ENCODE measurements around the gene GJD4.

Gene GJD4

DNA sequence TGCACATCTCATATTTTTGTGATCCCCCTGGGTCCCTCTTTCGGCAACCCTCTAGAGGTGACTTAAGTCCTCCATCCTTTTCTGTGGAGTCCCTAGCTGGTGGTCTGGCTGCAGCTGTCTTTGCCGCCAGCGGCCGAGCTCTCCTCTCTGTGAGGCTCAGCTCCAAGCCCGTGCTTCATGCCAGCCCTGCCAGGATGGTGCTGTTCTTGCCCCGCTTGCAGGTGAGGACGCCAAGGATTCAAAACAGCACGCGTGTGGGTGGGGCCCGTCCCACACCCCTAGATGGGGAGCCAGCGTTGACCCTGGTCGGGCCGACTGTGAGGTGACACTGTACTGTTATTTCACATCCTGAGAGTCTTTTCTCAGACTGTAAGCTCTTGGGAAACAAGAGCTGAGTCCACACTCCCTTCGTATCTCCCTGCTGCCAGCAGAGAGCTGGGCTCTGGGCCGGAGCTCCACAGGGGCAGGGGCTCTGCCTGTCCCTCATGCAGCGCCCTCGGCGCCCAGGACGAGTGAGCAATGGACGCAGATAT is 36.6 kb upstream of the GJD4 start:
- H3K4me1 ChIP-seq (ENCODE audit: insufficient read depth, low read length, poor library complexity, severe bottlenecking), result peaks cover 12% of the 10 kb centered on the region
- peaks cover 47% of the 10 kb centered on the region; the same call in 1 of the 2 replicates for H3K36me3 ChIP-seq (ENCODE audit: insufficient read depth, low read length)
- no peaks in the 10 kb centered on the region for H3K79me2 ChIP-seq (ENCODE audit: insufficient read depth, low read length)
- H3K4me2 ChIP-seq (ENCODE audit: low read depth, low read length, poor library complexity, severe bottlenecking), result no peak overlapping the region
- no peak overlapping the region for H3K4me3 ChIP-seq (ENCODE audit: low read length, poor library complexity, severe bottlenecking)
- no peaks in the 10 kb centered on the region for H3K9me2 ChIP-seq (replicated peaks; ENCODE audit: low read depth, low read length)
- TF ChIP-seq CTCF (conservative IDR thresholded peaks at IDR 0.05; ENCODE audit: low read length), result no peak
- no peak for TF ChIP-seq EZH2phosphoT487 (IDR thresholded peaks at IDR 0.05; ENCODE audit: borderline replicate concordance)
- H2AFZ ChIP-seq (ENCODE audit: low read length), result no peak overlapping the region
- no peak overlapping the region for H3K9ac ChIP-seq (ENCODE audit: low read depth, low read length, poor library complexity, severe bottlenecking)
- H4K20me1 ChIP-seq (ENCODE audit: insufficient read depth, low read length, poor library complexity, severe bottlenecking), result no peaks in the 10 kb centered on the region
- no peaks in the 10 kb centered on the region for H3F3A ChIP-seq (ENCODE audit: low read depth)
- H3K9me3 ChIP-seq (ENCODE audit: insufficient read depth, low read depth, low read length), result no peaks in the 10 kb centered on the region
- H3K27me3 ChIP-seq (ENCODE audit: insufficient read depth, low read length, poor library complexity, severe bottlenecking), result no peaks in the 10 kb centered on the region

- Histone ChIP-seq H3K4me3 (ENCODE audit: low read length, poor library complexity, severe bottlenecking) (no peak overlapping the region), H3F3A (ENCODE audit: low read depth) (no peaks in the 10 kb centered on the region), H3K4me2 (ENCODE audit: low read depth, low read length, poor library complexity, severe bottlenecking) (no peak overlapping the region)
Measured at GRCh38 chr10:35569111-35569707, 35.9 kb upstream of the GJD4 start.

GRCh38 chr10:35569836-35570235 is 35.3 kb upstream of the GJD4 start:
- Histone ChIP-seq H3K4me3 (ENCODE audit: low read length, poor library complexity, severe bottlenecking) (no peak overlapping the region), H3K9me2 (replicated peaks; ENCODE audit: low read depth, low read length) (no peaks in the 10 kb centered on the region), H3K79me2 (ENCODE audit: insufficient read depth, low read length) (no peaks in the 10 kb centered on the region), H2AFZ (ENCODE audit: low read length) (no peak overlapping the region), H3K4me2 (ENCODE audit: low read depth, low read length, poor library complexity, severe bottlenecking) (no peak overlapping the region), H3K9ac (ENCODE audit: low read depth, low read length, poor library complexity, severe bottlenecking) (no peak overlapping the region), H3K36me3 (ENCODE audit: insufficient read depth, low read length) (peaks cover 47% of the 10 kb centered on the region; the same call in 1 of the 2 replicates), H3K4me1 (ENCODE audit: insufficient read depth, low read length, poor library complexity, severe bottlenecking) (peaks cover 4% of the 10 kb centered on the region), H3K27me3 (ENCODE audit: insufficient read depth, low read length, poor library complexity, severe bottlenecking) (no peaks in the 10 kb centered on the region), H4K20me1 (ENCODE audit: insufficient read depth, low read length, poor library complexity, severe bottlenecking) (no peaks in the 10 kb centered on the region), H3K9me3 (ENCODE audit: insufficient read depth, low read depth, low read length) (no peaks in the 10 kb centered on the region), H3F3A (ENCODE audit: low read depth) (no peaks in the 10 kb centered on the region)
- no peak for TF ChIP-seq CTCF (conservative IDR thresholded peaks at IDR 0.05; ENCODE audit: low read length)
- TF ChIP-seq EZH2phosphoT487 (IDR thresholded peaks at IDR 0.05; ENCODE audit: borderline replicate concordance), result no peak

More at GRCh38 chr10:35569111-35569707, 35.9 kb upstream of the GJD4 start:
- H3K9me3 ChIP-seq (ENCODE audit: insufficient read depth, low read depth, low read length), result no peaks in the 10 kb centered on the region
- peaks cover 11% of the 10 kb centered on the region for H3K4me1 ChIP-seq (ENCODE audit: insufficient read depth, low read length, poor library complexity, severe bottlenecking)
- no peaks in the 10 kb centered on the region for H3K79me2 ChIP-seq (ENCODE audit: insufficient read depth, low read length)
- H3K9ac ChIP-seq (ENCODE audit: low read depth, low read length, poor library complexity, severe bottlenecking), result no peak overlapping the region
- no peaks in the 10 kb centered on the region for H4K20me1 ChIP-seq (ENCODE audit: insufficient read depth, low read length, poor library complexity, severe bottlenecking)
- no peaks in the 10 kb centered on the region for H3K27me3 ChIP-seq (ENCODE audit: insufficient read depth, low read length, poor library complexity, severe bottlenecking)
- no peaks in the 10 kb centered on the region for H3K9me2 ChIP-seq (replicated peaks; ENCODE audit: low read depth, low read length)
- TF ChIP-seq EZH2phosphoT487 (IDR thresholded peaks at IDR 0.05; ENCODE audit: borderline replicate concordance), result no peak
- no peak for TF ChIP-seq CTCF (conservative IDR thresholded peaks at IDR 0.05; ENCODE audit: low read length)
- no peak overlapping the region for H2AFZ ChIP-seq (ENCODE audit: low read length)
- H3K36me3 ChIP-seq (ENCODE audit: insufficient read depth, low read length), result peaks cover 47% of the 10 kb centered on the region; the same call in 1 of the 2 replicates
